HCT116 (cell line): ENCODE measurements around the gene FFAR3. TPM values are rescaled to one million over a fixed set of nuclear protein-coding genes. Genes with fewer than 3 reads are reported as not detected.
"Not testable (repeated sequence)": the region's sequence is repeated elsewhere in the genome, so short reads cannot be mapped to it uniquely, and the experiment has no call there.

Experiments
- ATAC-seq: fragments of 200-7000 bp; cut with Tn5 transposase; 2 replicates; pipeline ENCODE4 v1.9.1; 2020; ENCODE audit warnings: mild to moderate bottlenecking, moderate library complexity
- BruUV-seq: library from RNA; stranded (reverse); fragments of 400-500 nt; replicated peaks from 2 replicates; lab custom pipeline; 2021; lab: Mats Ljungman, UMichigan
- CTCF ChIA-PET: fragments of 300-600 bp; sonication (Branson Sonifier 250); formaldehyde crosslinking; loops from one replicate; lab custom pipeline; 2021; ENCODE audit warnings: antibody characterized with exemption; lab: Charles Lee
- POLR2A ChIA-PET: fragments of 300-600, 350-600 bp; sonication (Branson Sonifier 250); formaldehyde crosslinking; loops from one replicate; lab custom pipeline; 2021; ENCODE audit warnings: antibody characterized with exemption; lab: Charles Lee
- RAD21 ChIA-PET, 2 experiments: fragments of 300-600 bp; sonication (Branson Sonifier 250); formaldehyde crosslinking; loops; one replicate each; lab custom pipeline; 2023; ENCODE audit warnings: low total read pairs in 2 of 2; ENCODE audit not compliant: uncharacterized antibody in 2 of 2, unreplicated experiment in 2 of 2, low non-redundant PET in 1 of 2; lab: Charles Lee
- DNase-seq: peaks from one replicate; pipeline ENCODE4 v3.0.0-alpha.2; 2010; ENCODE audit warnings: low read depth, low spot score
- H2AFZ ChIP-seq: fragments of 200-600 bp; shearing (Covaris generic), sonication (generic); 2 replicates; pipeline ENCODE4 v1.6.1; 2017; ENCODE audit warnings: low read depth, mixed run types, mixed read lengths, antibody characterized with exemption, low read length; ENCODE audit not compliant: poor library complexity, severe bottlenecking
- H3K27ac ChIP-seq: 2 replicates; pipeline ENCODE4 v1.5.1; 2012; ENCODE audit warnings: low read depth, low read length
- H3K27me3 ChIP-seq: fragments of 200-600 bp; sonication (generic); 2 replicates; pipeline ENCODE4 v1.6.1; 2016; ENCODE audit warnings: mixed run types, low read length, mixed read lengths; ENCODE audit not compliant: insufficient read depth
- H3K36me3 ChIP-seq, 2 experiments: fragments of 200-500 bp in 1 of 2; fragments of 200-600 bp in 1 of 2; sonication (Bioruptor generic) in 1 of 2; sonication (generic) in 1 of 2; 2 replicates each; pipeline versions ENCODE4 v1.5.1 to v1.6.1; 2014 to 2016; ENCODE audit warnings: low read length in 2 of 2, inconsistent platforms in 1 of 2, mixed read lengths in 1 of 2, mixed run types in 1 of 2; ENCODE audit not compliant: insufficient read depth in 2 of 2, control insufficient read depth in 1 of 2
- H3K4me1 ChIP-seq, 2 experiments: fragments of 200-600 bp in 1 of 2; sonication (generic) in 1 of 2; 2 replicates each; pipeline versions ENCODE4 v1.5.1 to v1.6.1; 2012 to 2017; ENCODE audit warnings: low read length in 2 of 2, inconsistent platforms in 1 of 2, mild to moderate bottlenecking in 1 of 2, mixed read lengths in 1 of 2, mixed run types in 1 of 2, moderate library complexity in 1 of 2; ENCODE audit not compliant: insufficient read depth in 2 of 2, control insufficient read depth in 1 of 2
- H3K4me2 ChIP-seq: fragments of 200-600 bp; sonication (generic); 2 replicates; pipeline ENCODE4 v1.6.1; 2017; ENCODE audit warnings: mixed run types, low read length, mixed read lengths
- H3K4me3 ChIP-seq, 2 experiments: fragments of 200-600 bp in 1 of 2; sonication (generic) in 1 of 2; replicated peaks in 1 of 2; 2 replicates each; pipeline ENCODE4 v1.5.1; 2011 to 2016; ENCODE audit warnings: low read length in 2 of 2, control low read depth in 1 of 2, low read depth in 1 of 2, mild to moderate bottlenecking in 1 of 2, mixed read lengths in 1 of 2, mixed run types in 1 of 2
- H3K79me2 ChIP-seq: fragments of 200-600 bp; sonication (generic); 2 replicates; pipeline ENCODE4 v1.6.1; 2017; ENCODE audit warnings: mild to moderate bottlenecking, mixed run types, low read length, moderate library complexity, mixed read lengths; ENCODE audit not compliant: insufficient read depth
- H3K9ac ChIP-seq: fragments of 200-600 bp; sonication (generic); 2 replicates; pipeline ENCODE4 v1.6.1; 2016; ENCODE audit warnings: low read length, mixed read lengths
- H3K9me2 ChIP-seq: fragments of 200-600 bp; sonication (generic), shearing (Covaris generic); 2 replicates; pipeline ENCODE4 v1.6.1; 2017; ENCODE audit warnings: mixed run types, mild to moderate bottlenecking, moderate library complexity; ENCODE audit not compliant: insufficient read depth
- H3K9me3 ChIP-seq, 2 experiments: fragments of 200-500 bp in 1 of 2; fragments of 200-600 bp in 1 of 2; sonication (Bioruptor generic) in 1 of 2; sonication (generic) in 1 of 2; 2 replicates each; pipeline ENCODE4 v1.6.1; 2014 to 2017; ENCODE audit warnings: low read length in 2 of 2, mixed read lengths in 2 of 2, inconsistent platforms in 1 of 2, low read depth in 1 of 2, mild to moderate bottlenecking in 1 of 2, mixed run types in 1 of 2, moderate library complexity in 1 of 2; ENCODE audit not compliant: control insufficient read depth in 1 of 2, insufficient read depth in 1 of 2
- H4K20me1 ChIP-seq: fragments of 200-600 bp; sonication (generic), shearing (Covaris generic); 2 replicates; pipeline ENCODE4 v1.6.1; 2017; ENCODE audit warnings: mixed run types, mild to moderate bottlenecking, moderate library complexity; ENCODE audit not compliant: insufficient read depth
- CBX3 ChIP-seq: IDR thresholded peaks from 2 replicates; pipeline ENCODE4 v1.6.1; 2012; ENCODE audit warnings: low read depth
- CEBPB ChIP-seq: IDR thresholded peaks from 2 replicates; pipeline ENCODE4 v1.6.1; 2012; ENCODE audit warnings: low read depth
- EGR1 ChIP-seq: IDR thresholded peaks from 2 replicates; pipeline ENCODE4 v1.6.1; 2012; ENCODE audit warnings: low read depth
- ELF1 ChIP-seq: IDR thresholded peaks from 2 replicates; pipeline ENCODE4 v1.6.1; 2012; ENCODE audit warnings: low read depth, borderline replicate concordance
- EZH2 ChIP-seq: fragments of 200-600 bp; sonication (generic); IDR thresholded peaks from 2 replicates; pipeline ENCODE4 v1.6.1; 2017; ENCODE audit warnings: antibody characterized with exemption, mixed run types
- FOSL1 ChIP-seq: IDR thresholded peaks from 2 replicates; pipeline ENCODE4 v1.6.1; 2012; ENCODE audit warnings: low read depth
- JUND ChIP-seq: IDR thresholded peaks from 2 replicates; pipeline ENCODE4 v1.6.1; 2012
- POLR2A ChIP-seq: IDR thresholded peaks from 2 replicates; pipeline ENCODE4 v1.7.0; 2011; ENCODE audit warnings: borderline replicate concordance; ENCODE audit not compliant: insufficient read depth, insufficient read length; ENCODE audit errors: extremely low read depth
- POLR2AphosphoS5 ChIP-seq: IDR thresholded peaks from 2 replicates; pipeline ENCODE4 v1.6.1; 2011; ENCODE audit warnings: mild to moderate bottlenecking, low read depth, low read length, moderate library complexity
- RAD21 ChIP-seq: IDR thresholded peaks from 2 replicates; pipeline ENCODE4 v1.6.1; 2012; ENCODE audit warnings: low read depth, mild to moderate bottlenecking
- SIN3A ChIP-seq: IDR thresholded peaks from 2 replicates; pipeline ENCODE4 v1.6.1; 2012; ENCODE audit warnings: low read depth
- SP1 ChIP-seq: IDR thresholded peaks from 2 replicates; pipeline ENCODE4 v1.6.1; 2012; ENCODE audit warnings: low read depth
- YY1 ChIP-seq: IDR thresholded peaks from 2 replicates; pipeline ENCODE4 v1.6.1; 2011; ENCODE audit warnings: low read length, low read depth, moderate library complexity, mild to moderate bottlenecking; ENCODE audit not compliant: insufficient replicate concordance; ENCODE audit errors: extremely low read depth
- ZFX ChIP-seq: fragments of 450-650 bp; IDR thresholded peaks from 2 replicates; pipeline ENCODE4 v1.6.1; 2017
- ZNF274 ChIP-seq: fragments of 200-500 bp; sonication (Bioruptor generic); IDR thresholded peaks from 2 replicates; pipeline ENCODE4 v1.6.1; 2014; ENCODE audit warnings: mild to moderate bottlenecking, low read depth, low read length, inconsistent platforms
- intact Hi-C: fragments of 100-400 bp; cut with micrococcal nuclease; formaldehyde crosslinking; loops from 2 replicates; pipeline ENCODE4 v1.10.0; 2022
- total RNA-seq: library from RNA; stranded (reverse); gene quantifications from one replicate; pipeline ENCODE4 v1.2.1, GENCODE V29; 2021; ENCODE audit not compliant: unreplicated experiment
- TF ChIP-seq, protein P1 (sequence below), 3 experiments: fragments of 200-600 bp in 1 of 3; sonication (generic) in 1 of 3; IDR thresholded peaks in 2 of 3; conservative IDR thresholded peaks in 1 of 3; 2 replicates each; pipeline ENCODE4 v1.5.1; 2012 to 2017; ENCODE audit warnings: low read depth in 2 of 3, low read length in 2 of 3, antibody characterized with exemption in 1 of 3, borderline replicate concordance in 1 of 3, control low read depth in 1 of 3, mild to moderate bottlenecking in 1 of 3, mixed read lengths in 1 of 3, mixed run types in 1 of 3, moderate library complexity in 1 of 3; ENCODE audit not compliant: insufficient read depth in 1 of 3
- TF ChIP-seq, protein P2 (sequence below): IDR thresholded peaks from 2 replicates; pipeline ENCODE4 v1.6.1; 2012
- TF ChIP-seq, protein P3 (sequence below): IDR thresholded peaks from 2 replicates; pipeline ENCODE4 v1.6.1; 2011; ENCODE audit warnings: mild to moderate bottlenecking, low read length, moderate library complexity; ENCODE audit not compliant: insufficient replicate concordance; ENCODE audit errors: extremely low read depth
- TF ChIP-seq, protein P4 (sequence below): IDR thresholded peaks from 2 replicates; pipeline ENCODE4 v1.6.1; 2012

Gene FFAR3
- total RNA-seq, 1 experiment from 2014 or later, result not detected

DNA sequence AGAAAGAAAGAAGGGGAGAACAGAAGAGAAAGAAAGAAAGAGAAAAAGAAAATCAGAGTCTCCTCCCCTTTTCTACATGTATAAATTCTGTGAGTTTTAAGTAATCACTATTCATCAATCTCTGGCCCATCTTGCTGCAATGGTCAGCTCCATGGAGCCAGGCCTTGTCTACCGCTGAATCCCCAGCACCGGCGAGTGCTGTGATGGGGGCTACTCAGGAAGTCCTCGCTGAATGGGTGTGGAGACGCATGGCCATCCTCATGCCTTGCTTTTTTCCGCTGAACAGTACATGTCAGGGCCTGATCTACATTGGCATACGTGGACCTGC lies 42.5 kb downstream of the FFAR3 start:
- H3K4me2 ChIP-seq, result no peak overlapping the region
- no peaks in the 10 kb centered on the region for H3K79me2 ChIP-seq
- DNase-seq (no peak), ATAC-seq (no peak)
- no TSS peak for BruUV-seq
- H2AFZ ChIP-seq, result no peak overlapping the region
- ChIA-PET CTCF (no interaction called here), RAD21 (no interaction called here), POLR2A (no interaction called here)
- no peaks in the 10 kb centered on the region for H3K9me2 ChIP-seq
- H3K4me1 ChIP-seq, result peaks cover 0 to 4% of the 10 kb centered on the region in 2 experiments; a peak in 1 of 4 replicates
- no peaks in the 10 kb centered on the region for H3K9me3 ChIP-seq
- no peak overlapping the region for H3K9ac ChIP-seq
- no peaks in the 10 kb centered on the region for H3K27me3 ChIP-seq
- no peak for TF ChIP-seq YY1
- TF ChIP-seq CBX3, result no peak
- TF ChIP-seq CEBPB, result no peak
- TF ChIP-seq EGR1, result no peak
- no peak for TF ChIP-seq RAD21
- TF ChIP-seq, protein P1, sequence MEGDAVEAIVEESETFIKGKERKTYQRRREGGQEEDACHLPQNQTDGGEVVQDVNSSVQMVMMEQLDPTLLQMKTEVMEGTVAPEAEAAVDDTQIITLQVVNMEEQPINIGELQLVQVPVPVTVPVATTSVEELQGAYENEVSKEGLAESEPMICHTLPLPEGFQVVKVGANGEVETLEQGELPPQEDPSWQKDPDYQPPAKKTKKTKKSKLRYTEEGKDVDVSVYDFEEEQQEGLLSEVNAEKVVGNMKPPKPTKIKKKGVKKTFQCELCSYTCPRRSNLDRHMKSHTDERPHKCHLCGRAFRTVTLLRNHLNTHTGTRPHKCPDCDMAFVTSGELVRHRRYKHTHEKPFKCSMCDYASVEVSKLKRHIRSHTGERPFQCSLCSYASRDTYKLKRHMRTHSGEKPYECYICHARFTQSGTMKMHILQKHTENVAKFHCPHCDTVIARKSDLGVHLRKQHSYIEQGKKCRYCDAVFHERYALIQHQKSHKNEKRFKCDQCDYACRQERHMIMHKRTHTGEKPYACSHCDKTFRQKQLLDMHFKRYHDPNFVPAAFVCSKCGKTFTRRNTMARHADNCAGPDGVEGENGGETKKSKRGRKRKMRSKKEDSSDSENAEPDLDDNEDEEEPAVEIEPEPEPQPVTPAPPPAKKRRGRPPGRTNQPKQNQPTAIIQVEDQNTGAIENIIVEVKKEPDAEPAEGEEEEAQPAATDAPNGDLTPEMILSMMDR (IDR thresholded peaks at IDR 0.05 in 2 of 3, conservative IDR thresholded peaks at IDR 0.05 in 1 of 3; ENCODE audit: borderline replicate concordance in 1 of 3, insufficient read depth in 1 of 3, low read depth in 2 of 3, low read length in 2 of 3), result no peak
- no peak for TF ChIP-seq SIN3A
- TF ChIP-seq, protein P2, sequence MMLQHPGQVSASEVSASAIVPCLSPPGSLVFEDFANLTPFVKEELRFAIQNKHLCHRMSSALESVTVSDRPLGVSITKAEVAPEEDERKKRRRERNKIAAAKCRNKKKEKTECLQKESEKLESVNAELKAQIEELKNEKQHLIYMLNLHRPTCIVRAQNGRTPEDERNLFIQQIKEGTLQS, result no peak
- TF ChIP-seq, protein P3, sequence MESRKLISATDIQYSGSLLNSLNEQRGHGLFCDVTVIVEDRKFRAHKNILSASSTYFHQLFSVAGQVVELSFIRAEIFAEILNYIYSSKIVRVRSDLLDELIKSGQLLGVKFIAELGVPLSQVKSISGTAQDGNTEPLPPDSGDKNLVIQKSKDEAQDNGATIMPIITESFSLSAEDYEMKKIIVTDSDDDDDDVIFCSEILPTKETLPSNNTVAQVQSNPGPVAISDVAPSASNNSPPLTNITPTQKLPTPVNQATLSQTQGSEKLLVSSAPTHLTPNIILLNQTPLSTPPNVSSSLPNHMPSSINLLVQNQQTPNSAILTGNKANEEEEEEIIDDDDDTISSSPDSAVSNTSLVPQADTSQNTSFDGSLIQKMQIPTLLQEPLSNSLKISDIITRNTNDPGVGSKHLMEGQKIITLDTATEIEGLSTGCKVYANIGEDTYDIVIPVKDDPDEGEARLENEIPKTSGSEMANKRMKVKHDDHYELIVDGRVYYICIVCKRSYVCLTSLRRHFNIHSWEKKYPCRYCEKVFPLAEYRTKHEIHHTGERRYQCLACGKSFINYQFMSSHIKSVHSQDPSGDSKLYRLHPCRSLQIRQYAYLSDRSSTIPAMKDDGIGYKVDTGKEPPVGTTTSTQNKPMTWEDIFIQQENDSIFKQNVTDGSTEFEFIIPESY, result no peak
- no peak for TF ChIP-seq FOSL1
- no peak for TF ChIP-seq JUND
- TF ChIP-seq ELF1, result no peak
- TF ChIP-seq, protein P4, sequence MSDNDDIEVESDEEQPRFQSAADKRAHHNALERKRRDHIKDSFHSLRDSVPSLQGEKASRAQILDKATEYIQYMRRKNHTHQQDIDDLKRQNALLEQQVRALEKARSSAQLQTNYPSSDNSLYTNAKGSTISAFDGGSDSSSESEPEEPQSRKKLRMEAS, result no peak
- no peak for TF ChIP-seq EZH2
- TF ChIP-seq POLR2AphosphoS5, result no peak
- TF ChIP-seq POLR2A, result no peak
- no peak for TF ChIP-seq ZNF274
- no peak for TF ChIP-seq SP1
- no peak for TF ChIP-seq ZFX
- no peak overlapping the region for H3K27ac ChIP-seq
- H3K36me3 ChIP-seq, result no peaks in the 10 kb centered on the region
- H3K4me3 ChIP-seq, result no peak overlapping the region
- H4K20me1 ChIP-seq, result no peaks in the 10 kb centered on the region
- intact Hi-C loops, result no loop called here

DNA sequence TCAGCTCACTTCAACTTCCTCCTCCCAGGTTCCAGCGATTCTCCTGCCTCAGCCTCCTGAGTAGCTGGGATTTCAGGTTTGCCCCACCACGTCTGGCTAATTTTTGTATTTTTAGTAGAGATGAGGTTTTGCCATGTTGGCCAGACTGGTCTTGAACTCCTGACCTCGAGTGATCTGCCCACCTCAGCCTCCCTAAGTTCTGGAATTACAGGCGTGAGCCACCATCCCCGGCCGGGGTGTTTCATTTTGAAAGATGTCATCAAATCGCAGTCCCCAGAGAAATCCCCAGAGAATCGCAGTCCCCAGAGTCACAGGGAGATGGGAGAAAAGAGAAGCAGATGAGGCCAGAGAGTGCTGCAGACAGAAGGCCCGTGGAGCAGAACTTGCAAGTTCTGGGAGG lies 43.2 kb downstream of the FFAR3 start:
- H3K79me2 ChIP-seq, H3K9me3 ChIP-seq, RAD21 ChIA-PET, H3K9ac ChIP-seq, H3K36me3 ChIP-seq, H3K27ac ChIP-seq, H3K27me3 ChIP-seq, BruUV-seq, H3K9me2 ChIP-seq, intact Hi-C loops, H3K4me3 ChIP-seq, ATAC-seq, H3K4me1 ChIP-seq, POLR2A ChIA-PET, DNase-seq, H3K4me2 ChIP-seq, CTCF ChIA-PET, H2AFZ ChIP-seq, H4K20me1 ChIP-seq: not testable (repeated sequence)
